ENCODE results near the gene NRG3.

- TF ChIP-seq, protein P1, sequence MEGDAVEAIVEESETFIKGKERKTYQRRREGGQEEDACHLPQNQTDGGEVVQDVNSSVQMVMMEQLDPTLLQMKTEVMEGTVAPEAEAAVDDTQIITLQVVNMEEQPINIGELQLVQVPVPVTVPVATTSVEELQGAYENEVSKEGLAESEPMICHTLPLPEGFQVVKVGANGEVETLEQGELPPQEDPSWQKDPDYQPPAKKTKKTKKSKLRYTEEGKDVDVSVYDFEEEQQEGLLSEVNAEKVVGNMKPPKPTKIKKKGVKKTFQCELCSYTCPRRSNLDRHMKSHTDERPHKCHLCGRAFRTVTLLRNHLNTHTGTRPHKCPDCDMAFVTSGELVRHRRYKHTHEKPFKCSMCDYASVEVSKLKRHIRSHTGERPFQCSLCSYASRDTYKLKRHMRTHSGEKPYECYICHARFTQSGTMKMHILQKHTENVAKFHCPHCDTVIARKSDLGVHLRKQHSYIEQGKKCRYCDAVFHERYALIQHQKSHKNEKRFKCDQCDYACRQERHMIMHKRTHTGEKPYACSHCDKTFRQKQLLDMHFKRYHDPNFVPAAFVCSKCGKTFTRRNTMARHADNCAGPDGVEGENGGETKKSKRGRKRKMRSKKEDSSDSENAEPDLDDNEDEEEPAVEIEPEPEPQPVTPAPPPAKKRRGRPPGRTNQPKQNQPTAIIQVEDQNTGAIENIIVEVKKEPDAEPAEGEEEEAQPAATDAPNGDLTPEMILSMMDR (IDR thresholded peaks at IDR 0.05; ENCODE audit: low read depth, low read length, poor library complexity, severe bottlenecking) = no peak
- TF ChIP-seq EZH2phosphoT487 (IDR thresholded peaks at IDR 0.05; ENCODE audit: borderline replicate concordance, low read length) = no peak
Measured at GRCh38 chr10:82190432-82191260, 315.7 kb downstream of the NRG3 start.

All from DOHH2 (cell line).